ENCODE data around the gene PIAS2. TPM values are rescaled to one million over a fixed set of nuclear protein-coding genes. Genes with fewer than 3 reads are reported as not detected.
"Not testable (repeated sequence)": the region's sequence is repeated elsewhere in the genome, so short reads cannot be mapped to it uniquely, and the experiment has no call there.

Gene PIAS2
- total RNA-seq, 1 experiment from 2014 or later: 16.9 TPM

- H3K36me3 ChIP-seq: peaks cover 3% of the 10 kb centered on the region; the same call in 1 of the 2 replicates
- H3K4me1 ChIP-seq (replicated peaks): no peaks in the 10 kb centered on the region
- H3K27ac ChIP-seq: no peak overlapping the region
- H3K4me3 ChIP-seq: no peak overlapping the region
- no peak for DNase-seq (ENCODE audit: low read depth in 1 of 2, low spot score in 2 of 2)
- H3K9me3 ChIP-seq (replicated peaks): no peaks in the 10 kb centered on the region
- no peaks in the 10 kb centered on the region for H3K27me3 ChIP-seq (replicated peaks)
Observed at GRCh38 chr18:46842583-46842982, 74.7 kb downstream of the PIAS2 start.

DNA sequence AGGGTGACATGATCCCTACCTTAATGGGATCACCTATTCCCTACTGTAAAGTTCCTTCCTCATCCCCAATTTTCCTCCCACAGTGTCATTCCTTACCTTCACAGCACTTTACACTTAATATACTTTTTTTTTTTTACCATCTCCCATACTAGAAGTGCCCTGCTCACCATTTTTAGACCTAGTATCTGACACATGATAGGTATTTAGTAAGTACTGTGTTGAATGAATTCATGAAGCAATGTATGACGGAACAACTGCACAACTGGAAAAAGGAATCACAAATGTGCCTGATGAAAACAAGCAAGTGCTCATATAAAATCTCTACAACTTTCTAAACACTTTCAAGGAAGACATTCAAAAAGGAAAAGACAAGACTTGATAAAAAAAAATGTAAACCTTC is 83.4 kb downstream of the PIAS2 start:
- no peaks in the 10 kb centered on the region for H3K9me3 ChIP-seq (replicated peaks)
- H3K36me3 ChIP-seq: no peaks in the 10 kb centered on the region; the same call in 1 of the 2 replicates
- no peaks in the 10 kb centered on the region for H3K27me3 ChIP-seq (replicated peaks)
- H3K4me3 ChIP-seq: no peak overlapping the region
- no peak overlapping the region for H3K27ac ChIP-seq
- no peak for DNase-seq (ENCODE audit: low read depth in 1 of 2, low spot score in 2 of 2)
- H3K4me1 ChIP-seq (replicated peaks): no peaks in the 10 kb centered on the region

DNA sequence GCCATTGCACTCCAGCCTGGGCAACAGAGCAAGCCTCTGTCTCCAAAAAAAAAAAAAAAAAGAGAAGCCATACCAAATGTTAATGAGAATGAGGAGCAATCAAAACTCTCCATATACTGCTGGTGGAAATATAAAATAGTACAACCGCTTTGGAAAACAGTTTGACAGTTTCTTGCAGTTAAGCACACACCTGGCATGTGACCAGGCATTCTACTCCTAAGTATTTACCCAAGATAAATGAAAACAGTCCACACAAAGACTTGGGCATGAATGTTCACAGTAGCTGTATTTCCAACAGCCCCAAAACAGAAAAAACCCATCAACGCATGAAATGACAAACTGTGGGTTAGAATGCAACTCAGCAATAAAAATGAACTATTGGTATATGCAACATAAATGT is 84.5 kb downstream of the PIAS2 start:
- Histone ChIP-seq H3K36me3 (peaks cover under 1% of the 10 kb centered on the region; the same call in 1 of the 2 replicates), H3K27me3 (replicated peaks) (no peaks in the 10 kb centered on the region), H3K27ac (no peak overlapping the region), H3K9me3 (replicated peaks) (no peaks in the 10 kb centered on the region), H3K4me3 (no peak overlapping the region), H3K4me1 (replicated peaks) (no peaks in the 10 kb centered on the region)
- no peak for DNase-seq (ENCODE audit: low read depth in 1 of 2, low spot score in 2 of 2)

- DNase-seq (ENCODE audit: low read depth in 1 of 2, low spot score in 2 of 2); H3K27ac ChIP-seq; H3K27me3 ChIP-seq (replicated peaks); H3K9me3 ChIP-seq (replicated peaks); H3K4me3 ChIP-seq; H3K4me1 ChIP-seq (replicated peaks); H3K36me3 ChIP-seq: not testable (repeated sequence)
Observed at GRCh38 chr18:46832422-46832821, 84.9 kb downstream of the PIAS2 start.

- Histone ChIP-seq H3K27ac (no peak overlapping the region), H3K36me3 (peaks cover 10% of the 10 kb centered on the region; the same call in 1 of the 2 replicates), H3K4me3 (no peak overlapping the region), H3K27me3 (replicated peaks) (no peaks in the 10 kb centered on the region), H3K4me1 (replicated peaks) (no peaks in the 10 kb centered on the region), H3K9me3 (replicated peaks) (no peaks in the 10 kb centered on the region)
- DNase-seq (ENCODE audit: low read depth in 1 of 2, low spot score in 2 of 2): no peak
Observed at GRCh38 chr18:46831434-46831833, 85.9 kb downstream of the PIAS2 start.

GRCh38 chr18:46830633-46831032 is 86.7 kb downstream of the PIAS2 start:
- Histone ChIP-seq H3K4me1 (replicated peaks) (no peaks in the 10 kb centered on the region), H3K27ac (no peak overlapping the region), H3K36me3 (peaks cover 13% of the 10 kb centered on the region), H3K9me3 (replicated peaks) (no peaks in the 10 kb centered on the region), H3K27me3 (replicated peaks) (no peaks in the 10 kb centered on the region), H3K4me3 (no peak overlapping the region)
- no peak for DNase-seq (ENCODE audit: low read depth in 1 of 2, low spot score in 2 of 2)

- Histone ChIP-seq H3K9me3 (replicated peaks) (no peaks in the 10 kb centered on the region), H3K36me3 (peaks cover 13% of the 10 kb centered on the region), H3K27me3 (replicated peaks) (no peaks in the 10 kb centered on the region), H3K4me1 (replicated peaks) (no peaks in the 10 kb centered on the region), H3K27ac (no peak overlapping the region), H3K4me3 (no peak overlapping the region)
- DNase-seq (ENCODE audit: low read depth in 1 of 2, low spot score in 2 of 2): no peak
Observed at GRCh38 chr18:46829947-46830346, 87.4 kb downstream of the PIAS2 start.

- no peaks in the 10 kb centered on the region for H3K27me3 ChIP-seq (replicated peaks)
- H3K36me3 ChIP-seq: peaks cover 13% of the 10 kb centered on the region
- DNase-seq (ENCODE audit: low read depth in 1 of 2, low spot score in 2 of 2): no peak
- H3K4me3 ChIP-seq: no peak overlapping the region
- H3K27ac ChIP-seq: no peak overlapping the region
- H3K4me1 ChIP-seq (replicated peaks): no peaks in the 10 kb centered on the region
- no peaks in the 10 kb centered on the region for H3K9me3 ChIP-seq (replicated peaks)
Observed at GRCh38 chr18:46829531-46829930, 87.8 kb downstream of the PIAS2 start.

DNA sequence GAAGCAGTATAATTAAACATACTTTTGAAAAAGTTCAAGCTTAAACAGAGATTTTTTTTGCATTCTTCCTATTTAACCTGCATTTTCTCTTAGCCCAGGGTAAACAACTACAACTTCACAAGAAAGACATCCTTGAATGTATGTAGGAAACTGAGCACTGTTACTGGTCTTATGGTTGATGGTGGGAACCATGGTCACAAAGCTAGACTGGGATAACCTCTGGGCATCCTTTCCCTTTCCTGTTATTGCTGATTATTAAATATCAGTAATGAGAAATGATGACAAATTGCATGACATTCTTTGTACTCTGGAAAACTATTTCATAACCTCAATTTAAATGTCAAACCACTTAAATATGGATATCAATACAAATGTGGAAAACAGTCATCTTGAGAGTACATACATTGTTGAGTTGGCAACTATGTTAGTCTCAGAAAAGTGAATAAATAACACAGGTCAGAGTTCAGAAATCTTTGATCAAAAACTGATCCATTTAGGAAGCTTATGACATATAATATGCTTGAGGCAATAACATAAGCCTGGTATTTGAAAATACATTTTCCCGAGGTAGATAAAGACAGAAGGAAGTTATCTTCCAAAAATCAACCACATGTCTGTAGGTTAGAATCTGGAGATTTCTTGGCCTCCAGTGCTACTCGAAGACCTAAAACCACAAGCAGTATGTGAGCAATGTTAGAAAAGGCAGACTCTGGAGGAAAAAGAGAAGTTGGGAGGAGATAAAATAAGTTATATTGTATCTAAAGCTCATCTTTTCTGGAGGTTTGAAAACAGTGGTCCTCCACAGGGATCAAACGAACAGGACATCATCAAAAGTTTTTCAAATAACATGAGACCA is 95.2 kb downstream of the PIAS2 start:
- Histone ChIP-seq H3K27ac (no peak overlapping the region), H3K36me3 (peaks cover 5% of the 10 kb centered on the region), H3K4me1 (replicated peaks) (no peaks in the 10 kb centered on the region), H3K27me3 (replicated peaks) (no peaks in the 10 kb centered on the region), H3K4me3 (no peak overlapping the region), H3K9me3 (replicated peaks) (no peaks in the 10 kb centered on the region)
- no peak for DNase-seq (ENCODE audit: low read depth in 1 of 2, low spot score in 2 of 2)

- Histone ChIP-seq H3K36me3 (no peaks in the 10 kb centered on the region; the same call in 1 of the 2 replicates), H3K27me3 (replicated peaks) (no peaks in the 10 kb centered on the region), H3K27ac (no peak overlapping the region)
Observed at GRCh38 chr18:46820863-46821262, 96.4 kb downstream of the PIAS2 start.

DNA sequence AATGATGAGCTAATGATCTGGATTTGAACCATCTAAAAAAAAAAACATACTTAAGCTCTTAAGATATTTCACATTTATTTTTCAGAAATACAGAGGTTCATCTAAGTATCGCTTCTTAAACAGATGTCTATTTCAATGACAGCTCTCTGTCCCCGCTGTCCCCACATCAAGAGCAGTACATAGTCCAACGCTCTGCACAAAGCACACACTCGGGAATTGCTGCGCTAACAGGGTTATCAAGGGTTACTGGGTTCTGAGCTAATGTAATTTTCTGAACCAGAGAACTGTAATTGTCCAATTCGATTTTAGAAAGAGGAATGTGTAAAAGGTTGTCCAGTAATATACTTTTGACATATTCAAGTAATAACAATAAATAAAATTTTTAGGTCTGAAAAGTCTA is 101.6 kb downstream of the PIAS2 start:
- Histone ChIP-seq H3K27ac (no peak overlapping the region), H3K9me3 (replicated peaks) (no peaks in the 10 kb centered on the region), H3K4me1 (replicated peaks) (no peaks in the 10 kb centered on the region), H3K27me3 (replicated peaks) (no peaks in the 10 kb centered on the region; the same call in 1 of the 2 replicates), H3K36me3 (no peaks in the 10 kb centered on the region), H3K4me3 (no peak overlapping the region)
- DNase-seq (ENCODE audit: low read depth in 1 of 2, low spot score in 2 of 2): no peak

More at GRCh38 chr18:46820863-46821262, 96.4 kb downstream of the PIAS2 start:
- Histone ChIP-seq H3K4me3 (no peak overlapping the region), H3K4me1 (replicated peaks) (no peaks in the 10 kb centered on the region), H3K9me3 (replicated peaks) (no peaks in the 10 kb centered on the region)
- DNase-seq (ENCODE audit: low read depth in 1 of 2, low spot score in 2 of 2): no peak

GRCh38 chr18:46814399-46814798 is 102.9 kb downstream of the PIAS2 start:
- no peak overlapping the region for H3K27ac ChIP-seq
- no peaks in the 10 kb centered on the region for H3K4me1 ChIP-seq (replicated peaks)
- no peaks in the 10 kb centered on the region; the same call in 1 of the 2 replicates for H3K27me3 ChIP-seq (replicated peaks)
- H3K36me3 ChIP-seq: no peaks in the 10 kb centered on the region
- DNase-seq (ENCODE audit: low read depth in 1 of 2, low spot score in 2 of 2): no peak
- no peaks in the 10 kb centered on the region for H3K9me3 ChIP-seq (replicated peaks)
- H3K4me3 ChIP-seq: no peak overlapping the region

DNA sequence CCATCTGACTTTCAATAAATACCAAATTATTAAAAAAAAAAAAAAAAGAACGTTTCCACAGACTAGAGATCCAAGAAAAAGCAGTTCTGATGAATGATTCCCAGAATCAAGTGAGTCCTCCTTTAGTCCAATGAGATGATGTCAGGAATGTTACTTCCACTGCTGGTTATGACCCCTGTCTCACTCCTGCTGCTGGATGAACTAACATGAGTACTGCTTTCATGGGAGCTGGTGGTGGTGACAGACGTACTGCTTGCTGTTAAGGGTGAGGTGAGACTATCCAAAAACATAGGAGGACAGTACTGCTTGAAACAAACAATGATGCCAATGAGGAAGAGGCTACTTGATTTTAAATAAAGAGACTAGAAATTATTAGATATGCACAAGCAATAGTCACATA is 105.0 kb downstream of the PIAS2 start:
- no peaks in the 10 kb centered on the region for H3K9me3 ChIP-seq (replicated peaks)
- H3K27ac ChIP-seq: no peak overlapping the region
- H3K36me3 ChIP-seq: no peaks in the 10 kb centered on the region
- H3K4me3 ChIP-seq: no peak overlapping the region
- no peaks in the 10 kb centered on the region; the same call in 1 of the 2 replicates for H3K27me3 ChIP-seq (replicated peaks)
- DNase-seq (ENCODE audit: low read depth in 1 of 2, low spot score in 2 of 2): no peak
- H3K4me1 ChIP-seq (replicated peaks): no peaks in the 10 kb centered on the region

DNA sequence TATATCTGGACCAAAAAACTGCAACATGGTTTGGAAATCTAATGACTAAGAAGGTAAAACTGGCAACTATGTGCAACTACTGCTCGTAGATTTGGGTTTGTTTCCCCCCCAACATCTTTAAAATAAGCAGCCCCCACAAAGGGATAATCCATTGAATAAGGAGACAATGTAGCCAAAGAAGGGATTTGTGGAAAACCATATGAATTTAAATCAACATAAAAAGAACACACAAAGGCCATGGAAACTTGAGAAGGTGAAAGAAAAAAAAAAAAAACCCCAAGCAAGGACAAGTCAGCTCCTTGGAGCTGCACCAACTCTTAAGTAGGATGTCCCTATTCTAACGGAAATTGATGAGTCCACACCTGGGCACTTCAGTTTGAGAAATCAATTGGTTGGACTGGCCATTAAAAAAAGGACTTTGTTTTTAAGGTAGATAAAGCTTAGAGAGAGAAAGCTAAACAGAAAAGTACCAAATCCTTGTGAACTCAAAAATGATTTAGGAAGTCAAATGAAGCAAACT is 106.8 kb downstream of the PIAS2 start:
- no peak overlapping the region for H3K27ac ChIP-seq
- no peak for DNase-seq (ENCODE audit: low read depth in 1 of 2, low spot score in 2 of 2)
- H3K4me3 ChIP-seq: no peak overlapping the region
- no peaks in the 10 kb centered on the region for H3K4me1 ChIP-seq (replicated peaks)
- H3K27me3 ChIP-seq (replicated peaks): no peaks in the 10 kb centered on the region; the same call in 1 of the 2 replicates
- H3K36me3 ChIP-seq: no peaks in the 10 kb centered on the region
- H3K9me3 ChIP-seq (replicated peaks): no peaks in the 10 kb centered on the region

Measured in SJSA1 (cell line).